NCI-H1105 (cell line): Measurements from ENCODE around the gene PEPD.
A peak's percentile ranks its signal among the peaks of the same experiment; 100 is the strongest.
"Not testable (repeated sequence)": the region's sequence is repeated elsewhere in the genome, so short reads cannot be mapped to it uniquely, and the experiment has no call there.

Experiments used
- DNase-seq: peaks from one replicate; lab custom pipeline; 2025; lab: John Stamatoyannopoulos, UW

The PEPD gene

GRCh38 chr19:33521480-33522370 is at the start of gene PEPD:
Gene PEPD, minus strand, starts transcription at chr19:33521791. Its CDS starts 31 bp downstream, at chr19:33521760.
- DNase-seq, result peak; percentile 90

- DNase-seq, result no peak
Measured at GRCh38 chr19:33569821-33570220, 48.2 kb upstream of the PEPD start.

- no peak for DNase-seq
Measured at GRCh38 chr19:33568706-33569105, 47.1 kb upstream of the PEPD start.

GRCh38 chr19:33564836-33565338 is 43.3 kb upstream of the PEPD start:
- no peak for DNase-seq

GRCh38 chr19:33562636-33563035 is 41.0 kb upstream of the PEPD start:
- DNase-seq, result no peak

GRCh38 chr19:33561666-33562065 is 40.1 kb upstream of the PEPD start:
- not testable (repeated sequence) for DNase-seq

- no peak for DNase-seq
Measured at GRCh38 chr19:33561261-33561660, 39.7 kb upstream of the PEPD start.

- DNase-seq, result no peak
Measured at GRCh38 chr19:33559996-33560395, 38.4 kb upstream of the PEPD start.

- no peak for DNase-seq
Measured at GRCh38 chr19:33558856-33559255, 37.3 kb upstream of the PEPD start.

- DNase-seq, result no peak
Measured at GRCh38 chr19:33558151-33558550, 36.6 kb upstream of the PEPD start.

- no peak for DNase-seq
Measured at GRCh38 chr19:33557720-33558119, 36.1 kb upstream of the PEPD start.

- no peak for DNase-seq
Measured at GRCh38 chr19:33557196-33557595, 35.6 kb upstream of the PEPD start.

GRCh38 chr19:33556261-33556660 is 34.7 kb upstream of the PEPD start:
- no peak for DNase-seq

- DNase-seq, result not testable (repeated sequence)
Measured at GRCh38 chr19:33555726-33556125, 34.1 kb upstream of the PEPD start.

- DNase-seq, result no peak
Measured at GRCh38 chr19:33554821-33555220, 33.2 kb upstream of the PEPD start.

- no peak for DNase-seq
Measured at GRCh38 chr19:33554391-33554790, 32.8 kb upstream of the PEPD start.

- DNase-seq, result no peak
Measured at GRCh38 chr19:33553530-33554310, 32.1 kb upstream of the PEPD start.

GRCh38 chr19:33552928-33553279 is 31.3 kb upstream of the PEPD start:
- no peak for DNase-seq

GRCh38 chr19:33552191-33552927 is 30.8 kb upstream of the PEPD start:
- DNase-seq, result no peak

GRCh38 chr19:33551676-33552075 is 30.1 kb upstream of the PEPD start:
- DNase-seq, result no peak

GRCh38 chr19:33550768-33551167 is 29.2 kb upstream of the PEPD start:
- no peak for DNase-seq

GRCh38 chr19:33547676-33548075 is 26.1 kb upstream of the PEPD start:
- no peak for DNase-seq
